ENCODE data around the gene SPN.
"Not testable (repeated sequence)": the region's sequence is repeated elsewhere in the genome, so short reads cannot be mapped to it uniquely, and the experiment has no call there.

Gene SPN

DNA sequence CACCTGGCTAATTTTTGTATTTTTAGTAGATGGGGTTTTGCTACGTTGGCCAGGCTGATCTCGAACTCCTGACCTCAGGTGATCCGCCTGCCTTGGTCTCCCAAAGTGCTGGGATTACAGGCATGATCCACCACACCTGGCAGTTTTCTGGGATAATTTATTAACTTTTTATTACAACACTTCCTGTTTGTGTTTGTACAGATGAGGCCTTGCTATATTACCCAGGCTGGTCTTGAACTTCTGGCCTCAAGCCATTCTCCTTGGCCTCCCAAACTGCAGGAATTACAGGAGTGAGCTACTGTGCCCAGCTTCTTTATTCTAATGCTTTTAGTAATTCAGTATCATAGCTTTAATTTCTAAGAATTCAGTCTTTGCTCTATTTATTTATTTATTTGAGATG is 16.1 kb upstream of the SPN start:
- DNase-seq: no peak

DNA sequence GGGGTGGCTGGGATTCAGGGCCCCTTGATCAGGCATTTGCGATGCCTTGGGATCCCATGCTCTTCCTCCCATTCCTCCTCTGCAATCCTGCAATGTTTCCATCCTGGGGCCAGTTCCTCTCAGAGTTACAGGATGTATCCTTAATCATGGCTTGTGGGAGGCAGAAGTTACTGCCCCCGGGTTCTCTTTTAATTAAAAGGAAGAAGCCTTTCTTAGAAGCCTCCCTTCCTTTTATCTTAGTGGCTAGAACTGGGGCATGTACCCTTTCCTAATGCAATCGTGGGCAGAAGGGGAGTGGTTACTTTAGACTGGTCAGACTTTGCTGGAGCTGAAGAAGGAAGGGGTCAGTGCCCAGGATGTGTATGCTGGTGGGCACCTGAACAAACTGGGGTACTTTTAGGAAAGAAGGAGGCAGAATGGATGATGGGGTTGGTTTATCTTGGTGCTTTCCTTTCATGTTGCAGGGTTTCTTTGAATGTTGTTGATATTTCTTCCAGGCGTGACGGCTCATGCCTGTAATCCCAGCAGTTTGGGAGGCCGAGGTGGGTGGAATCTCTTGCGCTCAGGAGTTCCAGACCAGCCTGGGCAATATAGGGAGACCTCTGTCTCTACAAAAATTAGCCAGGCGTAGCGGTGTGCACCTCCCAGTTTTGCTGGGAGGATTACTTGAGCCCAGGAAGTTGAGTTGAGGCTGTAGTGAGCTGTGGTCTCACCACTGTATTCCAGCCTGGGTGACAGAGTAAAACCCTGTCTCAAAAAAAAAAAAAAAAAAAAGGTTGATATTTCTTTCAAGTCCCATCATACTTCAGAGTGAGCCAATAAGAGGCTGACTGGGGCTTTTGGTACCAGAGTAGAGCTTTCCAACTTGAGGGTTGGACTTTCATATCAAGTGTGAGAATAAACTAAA is 13.2 kb upstream of the SPN start:
- no peak for DNase-seq

DNA sequence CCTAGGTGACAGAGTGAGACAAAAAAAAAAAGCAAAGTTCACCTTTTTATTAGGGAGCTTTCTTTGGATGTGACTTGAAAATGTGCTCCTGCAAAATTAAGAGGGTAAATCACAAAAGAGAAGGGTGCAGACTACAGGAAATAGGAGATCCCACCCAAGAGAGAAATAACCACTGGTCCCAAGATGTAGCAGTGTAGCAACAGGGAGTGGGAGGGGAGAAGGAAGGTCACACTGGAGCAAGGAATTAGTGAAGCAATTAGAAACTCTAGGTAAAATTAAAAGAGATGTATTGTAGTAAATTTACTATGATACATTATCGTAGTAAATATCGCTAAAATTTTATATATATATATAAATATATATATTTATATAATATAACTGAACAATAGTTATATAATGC is 12.3 kb upstream of the SPN start:
- no peak for DNase-seq

DNA sequence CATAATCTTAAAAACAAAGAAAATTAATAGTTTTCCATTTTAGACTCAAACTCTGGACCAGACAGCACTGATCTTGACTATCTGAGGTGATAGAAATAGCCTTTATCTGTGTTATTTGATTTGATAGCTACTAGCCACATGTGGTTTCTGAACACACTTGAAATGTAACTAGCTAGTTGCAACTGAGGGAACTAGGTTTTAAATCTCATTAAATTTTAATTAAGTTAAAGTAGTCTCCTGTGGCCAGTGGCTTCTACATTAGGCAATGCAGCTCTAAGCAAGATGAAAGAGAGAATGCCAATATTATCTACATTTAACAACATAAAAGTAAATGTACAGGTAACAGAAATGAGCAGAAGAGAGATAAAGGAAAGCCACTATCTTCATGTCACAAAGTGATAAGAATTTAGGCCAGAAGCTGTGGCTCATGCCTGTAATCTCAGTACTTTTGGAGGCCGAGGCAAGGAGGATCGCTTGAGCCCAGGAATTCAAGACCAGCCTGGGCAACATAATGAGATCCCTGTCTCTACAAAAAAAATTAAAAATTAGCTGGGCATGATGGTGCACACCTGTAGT is 11.2 kb upstream of the SPN start:
- DNase-seq: no peak

DNA sequence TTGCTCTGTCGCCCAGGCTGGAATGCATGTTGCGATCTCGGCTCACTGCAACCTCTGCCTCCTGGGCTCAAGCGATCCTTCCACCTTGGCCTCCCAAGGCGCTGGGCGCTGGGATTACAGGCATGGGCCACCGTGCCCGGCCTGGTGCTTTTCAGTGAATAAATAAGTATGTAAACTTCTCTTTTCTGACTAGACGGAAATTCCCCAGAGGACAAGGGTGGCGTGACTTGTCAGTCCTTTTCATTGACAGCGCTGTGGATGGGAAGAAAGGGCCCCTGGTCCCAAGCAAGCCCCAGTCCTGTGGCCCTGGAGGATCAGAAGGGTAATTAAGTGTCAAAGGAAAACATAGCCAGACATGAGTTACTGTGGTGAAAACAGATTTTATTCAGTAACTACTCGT is 9.6 kb upstream of the SPN start:
- no peak for DNase-seq

DNA sequence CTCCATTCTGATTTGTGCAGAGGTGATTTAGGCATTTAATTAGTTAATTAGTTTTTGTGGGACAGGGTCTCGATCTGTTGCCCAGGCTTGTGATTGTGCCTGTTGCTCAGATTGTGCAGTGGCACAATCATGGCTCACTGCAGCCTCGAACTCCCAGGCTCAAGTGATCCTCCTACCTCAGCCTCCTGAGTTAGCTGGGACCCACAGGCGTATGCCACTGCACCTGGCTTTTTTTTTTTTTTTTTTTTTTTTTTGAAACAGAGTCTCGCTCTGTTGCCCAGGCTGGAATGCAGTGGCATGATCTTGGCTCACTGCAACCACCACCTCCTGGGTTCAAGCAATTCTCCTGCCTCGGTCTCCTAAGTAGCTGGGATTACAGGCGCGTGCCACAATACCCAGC is 9.2 kb upstream of the SPN start:
- DNase-seq: not testable (repeated sequence)

DNA sequence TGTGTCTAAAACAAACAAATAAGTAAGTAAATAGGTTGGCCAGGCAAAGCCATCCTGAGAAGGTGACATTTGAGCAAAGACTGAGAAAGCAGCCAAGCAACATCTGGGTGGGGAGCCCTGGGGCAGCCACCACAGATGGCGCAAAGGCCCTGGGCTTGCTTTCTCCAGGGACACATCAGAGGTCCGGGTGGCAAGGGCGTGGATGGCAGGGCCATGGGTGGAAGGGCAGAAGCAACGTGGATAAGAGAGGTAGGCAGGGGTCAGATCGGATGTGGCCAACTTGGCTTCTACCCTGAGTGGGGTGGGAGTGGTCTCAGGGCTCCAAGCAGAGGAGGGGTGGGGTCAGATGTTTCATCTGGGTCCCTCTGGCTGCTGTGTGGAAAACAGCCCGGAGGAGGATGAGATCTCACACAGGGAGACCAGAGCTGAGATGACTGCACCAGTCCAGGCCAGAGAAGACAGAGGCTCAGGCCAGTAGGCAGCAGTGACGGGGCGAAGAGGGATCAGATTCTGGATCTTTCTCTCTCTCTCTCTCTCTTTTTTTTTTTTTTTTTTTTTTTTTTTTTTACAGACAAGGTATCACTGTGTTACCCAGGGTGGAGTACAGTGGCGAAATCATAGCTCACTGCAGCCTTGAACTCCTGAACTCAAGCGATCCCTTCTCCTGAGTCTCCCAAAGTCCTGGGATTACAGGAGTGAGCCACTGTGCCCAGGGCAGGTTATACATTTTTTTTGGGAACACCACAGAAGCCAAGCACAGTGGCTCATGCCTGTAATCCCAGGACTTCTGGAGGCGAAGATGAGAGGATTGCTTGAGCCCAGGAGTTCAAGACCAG is 6.1 kb upstream of the SPN start:
- no peak for DNase-seq

DNA sequence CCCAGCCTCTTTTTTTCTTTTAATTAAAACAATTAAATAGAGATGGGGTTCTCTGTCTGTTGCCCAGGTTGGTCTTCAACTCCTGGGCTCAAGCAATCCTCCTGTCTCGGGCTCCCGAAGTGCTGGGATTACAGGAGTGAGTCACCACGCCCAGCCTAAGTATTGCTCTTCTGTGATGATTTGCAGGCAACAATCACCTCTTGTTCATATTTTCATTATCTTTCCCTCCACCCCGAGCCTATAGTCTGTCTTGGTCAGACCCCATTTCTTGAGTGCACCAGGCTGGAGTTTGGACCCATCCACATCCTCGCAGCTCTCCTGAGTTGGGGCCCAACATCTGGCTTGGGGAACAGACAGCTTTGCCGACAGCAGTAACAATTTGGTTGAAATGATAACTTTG is 4.3 kb upstream of the SPN start:
- no peak for DNase-seq

DNA sequence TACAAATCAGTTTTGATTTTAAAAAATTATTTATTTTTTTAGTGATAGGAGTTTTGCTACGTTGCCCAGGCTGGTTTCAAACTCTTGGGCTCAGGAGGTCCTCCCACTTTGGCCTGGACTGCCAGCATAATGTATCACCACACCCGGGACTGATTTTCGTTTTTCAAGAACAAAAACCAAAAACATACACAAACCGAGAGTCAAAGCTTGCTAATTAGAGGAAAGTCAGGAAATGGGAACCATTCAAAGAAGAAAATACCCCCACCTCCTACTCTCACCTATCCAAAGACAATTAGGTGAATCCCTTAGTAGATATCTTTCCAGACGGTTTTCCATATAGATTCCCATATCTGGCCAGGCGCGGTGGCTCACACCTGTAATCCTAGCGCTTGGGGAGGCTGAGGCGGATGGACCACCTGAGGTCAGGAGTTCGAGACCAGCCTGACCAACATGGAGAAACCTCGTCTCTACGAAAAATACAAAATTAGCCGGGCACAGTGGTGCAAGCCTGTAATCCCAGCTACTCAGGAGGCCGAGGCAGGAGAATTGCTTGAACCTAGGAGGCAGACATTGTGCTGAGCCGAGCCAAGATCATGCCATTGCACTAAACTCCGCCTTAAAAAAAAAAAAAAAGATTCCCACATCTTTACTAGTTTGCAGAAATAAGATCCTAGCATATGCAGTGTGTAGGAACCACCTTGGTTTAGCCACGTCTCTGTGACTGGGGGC is 883 bp upstream of the SPN start:
- DNase-seq: no peak

DNA sequence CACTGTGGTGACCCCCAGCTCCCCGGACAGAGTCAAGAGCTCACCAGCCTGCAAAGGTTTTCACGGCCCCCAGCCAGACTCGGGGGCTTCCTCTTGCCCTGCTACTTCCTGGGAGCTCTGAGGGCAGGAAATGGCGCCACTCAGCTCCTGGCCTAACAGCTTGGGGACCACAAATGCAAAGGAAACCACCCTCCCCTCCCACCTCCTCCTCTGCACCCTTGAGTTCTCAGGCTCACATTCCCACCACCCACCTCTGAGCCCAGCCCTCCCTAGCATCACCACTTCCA is 375 bp upstream of the SPN start:
- DNase-seq: no peak

DNA sequence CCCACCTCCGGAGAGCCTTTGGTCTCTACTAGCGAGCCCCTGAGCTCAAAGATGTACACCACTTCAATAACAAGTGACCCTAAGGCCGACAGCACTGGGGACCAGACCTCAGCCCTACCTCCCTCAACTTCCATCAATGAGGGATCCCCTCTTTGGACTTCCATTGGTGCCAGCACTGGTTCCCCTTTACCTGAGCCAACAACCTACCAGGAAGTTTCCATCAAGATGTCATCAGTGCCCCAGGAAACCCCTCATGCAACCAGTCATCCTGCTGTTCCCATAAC is 702 bp downstream of the SPN start:
- DNase-seq: no peak

DNA sequence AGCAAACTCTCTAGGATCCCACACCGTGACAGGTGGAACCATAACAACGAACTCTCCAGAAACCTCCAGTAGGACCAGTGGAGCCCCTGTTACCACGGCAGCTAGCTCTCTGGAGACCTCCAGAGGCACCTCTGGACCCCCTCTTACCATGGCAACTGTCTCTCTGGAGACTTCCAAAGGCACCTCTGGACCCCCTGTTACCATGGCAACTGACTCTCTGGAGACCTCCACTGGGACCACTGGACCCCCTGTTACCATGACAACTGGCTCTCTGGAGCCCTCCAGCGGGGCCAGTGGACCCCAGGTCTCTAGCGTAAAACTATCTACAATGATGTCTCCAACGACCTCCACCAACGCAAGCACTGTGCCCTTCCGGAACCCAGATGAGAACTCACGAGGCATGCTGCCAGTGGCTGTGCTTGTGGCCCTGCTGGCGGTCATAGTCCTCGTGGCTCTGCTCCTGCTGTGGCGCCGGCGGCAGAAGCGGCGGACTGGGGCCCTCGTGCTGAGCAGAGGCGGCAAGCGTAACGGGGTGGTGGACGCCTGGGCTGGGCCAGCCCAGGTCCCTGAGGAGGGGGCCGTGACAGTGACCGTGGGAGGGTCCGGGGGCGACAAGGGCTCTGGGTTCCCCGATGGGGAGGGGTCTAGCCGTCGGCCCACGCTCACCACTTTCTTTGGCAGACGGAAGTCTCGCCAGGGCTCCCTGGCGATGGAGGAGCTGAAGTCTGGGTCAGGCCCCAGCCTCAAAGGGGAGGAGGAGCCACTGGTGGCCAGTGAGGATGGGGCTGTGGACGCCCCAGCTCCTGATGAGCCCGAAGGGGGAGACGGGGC is 1.3 kb downstream of the SPN start:
- no peak for DNase-seq

DNA sequence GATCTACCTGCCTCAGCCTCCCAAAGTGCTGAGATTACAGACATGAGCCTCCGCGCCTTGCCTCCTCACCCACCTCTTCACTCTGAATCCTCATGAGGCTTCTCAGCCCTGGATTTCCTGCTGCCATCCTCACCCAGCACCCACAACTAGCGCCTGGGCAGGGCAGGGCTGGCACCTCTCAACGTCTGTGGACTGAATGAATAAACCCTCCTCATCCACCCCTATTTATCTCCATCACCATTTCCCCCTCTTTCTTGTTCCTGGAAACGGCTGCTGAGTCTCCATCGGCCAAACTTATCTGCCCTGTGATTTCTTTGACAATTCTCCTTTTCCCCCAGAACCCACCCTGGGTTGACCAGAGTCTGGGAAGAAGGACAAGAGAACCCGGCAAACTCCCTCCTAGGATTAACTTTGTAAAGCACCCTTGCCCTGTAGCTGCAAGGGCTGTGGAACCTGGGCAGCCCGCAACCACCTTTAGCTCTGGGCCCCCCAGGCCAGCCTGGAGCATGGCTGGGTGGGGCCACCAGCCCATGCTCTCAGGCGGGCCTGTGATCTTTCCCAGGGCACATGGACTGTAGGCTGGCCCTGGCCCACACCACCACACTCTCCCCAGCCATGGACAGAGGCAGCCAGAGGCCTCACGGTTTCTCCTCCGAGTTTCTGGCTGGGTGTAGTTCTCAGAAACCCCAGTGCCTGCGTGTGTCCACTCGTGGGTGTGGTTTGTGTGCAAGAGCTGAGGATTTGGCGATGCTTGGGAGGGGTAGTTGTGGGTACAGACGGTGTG is 2.4 kb downstream of the SPN start:
- DNase-seq: no peak

DNA sequence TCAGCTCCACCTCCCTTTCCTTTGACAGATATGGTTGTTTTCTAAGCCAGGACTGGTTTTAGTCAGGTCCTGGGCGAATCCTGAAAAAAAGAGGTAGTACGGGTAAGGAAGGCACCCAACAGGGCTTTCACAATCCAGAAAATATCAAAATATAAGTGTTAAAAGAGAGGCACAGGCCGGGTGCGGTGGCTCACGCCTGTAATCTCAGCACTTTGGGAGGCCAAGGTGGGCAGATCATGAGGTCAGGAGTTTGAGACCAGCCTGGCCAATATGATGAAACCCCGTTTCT is 4.2 kb downstream of the SPN start:
- not testable (repeated sequence) for DNase-seq

DNA sequence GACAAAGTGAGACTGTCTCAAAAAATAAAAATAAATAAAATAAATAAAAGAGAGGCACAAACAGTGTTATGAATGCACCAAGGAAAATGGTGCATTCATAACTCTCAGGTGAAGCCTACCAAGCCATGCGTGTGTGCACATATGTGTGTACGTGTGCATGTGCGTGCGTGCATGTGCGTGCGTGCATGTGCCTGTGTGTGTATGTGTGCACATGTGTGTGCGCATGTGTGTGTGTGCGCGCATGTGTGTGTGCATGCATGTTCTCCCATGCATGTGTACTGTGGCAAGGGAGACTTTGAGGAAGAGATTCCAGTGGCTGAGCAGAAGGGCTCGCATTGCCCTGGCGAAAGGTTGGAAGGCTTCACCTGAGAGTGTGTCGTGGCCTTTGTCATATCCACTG is 4.7 kb downstream of the SPN start:
- no peak for DNase-seq

DNA sequence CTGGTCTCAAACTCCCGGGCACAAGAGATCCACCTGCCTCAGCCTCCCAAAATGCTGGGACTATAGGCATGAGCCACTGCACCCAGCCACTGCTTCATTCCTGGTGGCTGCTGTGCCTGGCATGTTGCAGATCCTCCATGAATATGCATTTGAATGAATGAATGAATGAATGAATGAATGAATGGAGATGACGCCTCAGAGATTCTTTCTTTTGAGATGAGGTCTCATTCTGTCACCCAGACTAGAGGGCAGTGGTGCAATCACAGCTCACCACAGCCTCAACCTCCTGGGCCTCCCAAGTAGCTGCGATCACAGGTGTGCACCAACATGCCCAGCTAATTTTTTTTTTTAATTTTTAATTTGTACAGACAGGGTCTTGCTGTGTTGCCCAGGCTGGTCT is 5.2 kb downstream of the SPN start:
- no peak for DNase-seq

DNA sequence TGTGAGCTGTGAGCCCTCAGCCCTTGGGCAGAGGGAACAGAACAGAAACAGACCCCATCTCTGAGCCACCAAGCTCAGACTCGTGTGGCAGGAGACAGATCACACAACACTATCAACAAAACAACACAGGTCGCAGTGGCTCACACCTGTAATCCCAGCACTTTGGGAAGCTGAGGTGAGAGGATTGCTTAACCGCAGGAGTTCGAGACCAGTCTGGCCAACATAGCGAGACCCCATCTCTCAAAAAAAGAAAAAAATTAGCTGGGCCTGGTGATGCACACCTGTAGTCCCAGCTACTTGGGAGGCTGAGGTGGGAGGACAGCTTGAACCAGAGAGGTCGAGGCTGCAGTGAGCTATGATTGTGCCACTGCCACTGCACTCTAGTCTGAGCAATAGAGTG is 10.5 kb downstream of the SPN start:
- no peak for DNase-seq

DNA sequence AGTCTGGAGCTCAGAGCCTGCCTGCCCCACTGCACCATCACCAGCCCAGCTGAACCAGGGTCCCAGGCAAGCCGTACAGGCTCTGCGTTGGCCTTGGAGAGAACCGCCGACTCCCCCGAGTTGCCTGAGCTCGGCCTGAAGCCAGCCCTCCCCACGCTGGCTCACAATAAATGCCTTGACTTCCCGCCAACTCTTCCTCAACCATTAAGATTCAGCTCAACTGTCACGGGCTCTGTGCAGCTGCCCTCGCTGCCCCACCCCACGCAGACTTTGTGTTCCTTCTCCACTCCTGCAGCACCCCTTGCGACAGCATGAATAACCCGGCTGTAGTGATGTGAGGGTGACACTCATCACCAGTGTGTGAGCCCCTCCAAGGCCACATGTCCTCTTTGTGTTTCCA is 11.1 kb downstream of the SPN start:
- DNase-seq: peak; percentile 65

DNA sequence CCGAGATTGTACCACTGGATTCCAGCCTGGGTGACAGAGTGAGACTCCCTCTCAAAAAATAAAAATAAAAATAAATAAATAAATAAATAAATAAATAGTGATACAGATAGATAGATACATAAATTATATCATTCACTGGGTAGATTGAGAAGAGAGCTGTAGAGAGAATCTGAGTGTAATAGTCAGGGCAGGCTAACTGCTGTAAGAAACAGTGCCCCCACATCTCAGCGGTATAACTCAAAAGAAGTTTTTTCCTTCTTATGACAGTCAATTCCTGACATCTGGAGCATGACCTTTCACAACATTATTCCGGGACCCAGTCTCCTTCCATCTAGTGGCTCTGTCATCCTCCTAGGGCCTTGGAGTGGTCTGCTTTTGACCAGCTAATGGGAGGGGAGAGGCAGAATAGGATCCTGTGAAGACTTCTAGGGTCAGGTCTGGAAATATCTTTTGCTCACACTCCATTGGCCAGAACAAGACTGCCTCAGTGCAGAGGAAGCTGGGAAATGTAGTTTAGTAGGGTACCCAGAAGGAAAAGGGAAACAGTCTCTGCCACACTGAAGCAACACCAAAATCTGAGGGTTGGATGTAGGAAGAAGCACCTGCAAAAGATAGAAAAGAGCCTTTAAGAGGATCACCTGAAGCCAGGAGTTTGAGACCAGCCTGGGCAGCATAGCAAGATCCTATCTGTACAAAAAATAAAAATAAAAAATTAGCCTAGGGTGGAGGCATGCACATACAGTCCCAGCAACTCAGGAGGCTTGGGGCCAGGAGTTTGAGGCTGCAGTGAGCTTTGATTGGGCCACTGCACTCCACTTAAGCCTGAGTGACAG is 13.0 kb downstream of the SPN start:
- DNase-seq: peak; percentile 21

DNA sequence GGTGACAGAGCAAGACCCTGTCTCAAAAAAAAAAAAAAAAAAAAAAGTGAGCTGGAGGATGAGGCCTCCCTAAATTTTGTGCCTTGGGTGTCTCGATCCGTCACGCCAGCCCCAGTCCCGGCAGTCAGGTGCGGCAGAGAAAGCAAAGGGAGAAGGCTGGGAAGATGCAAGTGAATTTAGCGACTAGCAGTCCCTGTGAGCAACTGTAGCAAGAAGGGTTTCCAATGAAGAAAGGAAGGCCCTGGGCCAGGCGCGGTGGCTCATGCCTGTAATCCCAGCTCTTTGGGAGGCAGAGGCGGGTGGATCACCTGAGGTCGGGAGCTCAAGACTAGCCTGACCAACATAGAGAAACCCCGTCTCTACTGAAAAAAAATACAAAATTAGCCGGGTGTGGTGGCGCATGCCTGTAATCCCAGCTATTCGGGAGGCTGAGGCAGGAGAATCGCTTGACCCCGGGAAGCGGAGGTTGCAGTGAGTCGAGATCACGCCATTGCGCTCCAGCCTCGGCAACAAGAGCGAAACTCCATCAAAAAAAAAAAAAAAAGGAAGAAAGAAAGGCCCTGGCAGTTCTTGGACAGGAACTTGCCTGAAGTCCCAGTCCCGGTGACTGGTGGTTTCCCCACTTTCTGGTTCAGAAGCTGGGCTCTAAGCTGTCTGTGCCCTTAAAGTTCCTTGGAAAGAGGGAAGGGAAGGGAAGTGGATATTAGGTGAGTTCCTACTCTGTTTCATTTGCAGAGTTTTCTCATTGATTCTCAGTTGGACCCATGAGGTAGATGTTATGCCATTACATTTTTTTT is 14.1 kb downstream of the SPN start:
- DNase-seq: no peak

All from fibroblast of upper back skin (primary cell).